Skeletal muscle tissue (tissue), 4 donors: ENCODE results near the gene ITM2C. TPM values are rescaled to one million over a fixed set of nuclear protein-coding genes. Genes with fewer than 3 reads are reported as not detected.

Experiments used
- H3K27ac ChIP-seq: one replicate; pipeline ENCODE4 v1.7.0; 2013; ENCODE audit warnings: mild to moderate bottlenecking, low read depth, low read length, inconsistent platforms
- H3K27me3 ChIP-seq, 3 donors: one replicate each; pipeline ENCODE4 v1.7.0; 2013; ENCODE audit warnings: low read length in 3 of 3; ENCODE audit not compliant: control insufficient read depth in 3 of 3, insufficient read depth in 3 of 3
- H3K36me3 ChIP-seq, 3 donors: one replicate each; pipeline ENCODE4 v1.7.0; 2013; ENCODE audit warnings: low read length in 3 of 3; ENCODE audit not compliant: control insufficient read depth in 3 of 3, insufficient read depth in 3 of 3
- H3K4me1 ChIP-seq, 3 donors: one replicate each; pipeline ENCODE4 v1.7.0; 2013; ENCODE audit warnings: low read length in 3 of 3, mild to moderate bottlenecking in 3 of 3; ENCODE audit not compliant: control insufficient read depth in 3 of 3, insufficient read depth in 3 of 3
- H3K4me3 ChIP-seq, 3 donors: one replicate each; pipeline ENCODE4 v1.7.0; 2013; ENCODE audit warnings: low read length in 3 of 3
- H3K9ac ChIP-seq, 3 donors: one replicate each; pipeline ENCODE4 v1.7.0; 2013; ENCODE audit warnings: low read length in 3 of 3, mild to moderate bottlenecking in 3 of 3, moderate library complexity in 2 of 3, low read depth in 1 of 3
- H3K9me3 ChIP-seq, 3 donors: one replicate each; pipeline ENCODE4 v1.7.0; 2013; ENCODE audit warnings: low read length in 3 of 3; ENCODE audit not compliant: control insufficient read depth in 3 of 3
- total RNA-seq: library from RNA; depleted of rRNA; stranded (reverse); fragments of >200 nt; gene quantifications from one replicate; pipeline ENCODE4 v1.2.3, GENCODE V29; 2014
- donor health status: Osteomylitis.

ITM2C gene
- total RNA-seq, 1 donor from 2014 or later = 84.0 TPM

- Histone ChIP-seq H3K36me3 (no peaks in the 10 kb centered on the region), H3K4me1 (no peaks in the 10 kb centered on the region), H3K4me3 (no peak overlapping the region), H3K9me3 (peaks cover 0 to 2% (median 0%) of the 10 kb centered on the region in 3 donors), H3K9ac (no peak overlapping the region), H3K27ac (no peak overlapping the region), H3K27me3 (peaks cover 0 to 19% (median 17%) of the 10 kb centered on the region in 3 donors)
These were observed 25.3 kb downstream of the ITM2C start for GRCh38 chr2:230889911-230890601.

- Histone ChIP-seq H3K4me3 (no peak overlapping the region), H3K27ac (no peak overlapping the region), H3K27me3 (peaks cover 0 to 19% (median 17%) of the 10 kb centered on the region in 3 donors), H3K4me1 (no peaks in the 10 kb centered on the region), H3K9me3 (peaks cover 0 to 2% (median 0%) of the 10 kb centered on the region in 3 donors), H3K9ac (no peak overlapping the region), H3K36me3 (no peaks in the 10 kb centered on the region)
These were observed 25.9 kb downstream of the ITM2C start for GRCh38 chr2:230890646-230891045.

GRCh38 chr2:230891064-230891463 is 26.3 kb downstream of the ITM2C start:
- no peak overlapping the region for H3K4me3 ChIP-seq
- H3K27ac ChIP-seq = no peak overlapping the region
- no peaks in the 10 kb centered on the region for H3K4me1 ChIP-seq
- H3K9me3 ChIP-seq = peaks cover 0 to 2% (median 0%) of the 10 kb centered on the region in 3 donors
- H3K27me3 ChIP-seq = peaks cover 0 to 19% (median 18%) of the 10 kb centered on the region in 3 donors
- no peaks in the 10 kb centered on the region for H3K36me3 ChIP-seq
- no peak overlapping the region for H3K9ac ChIP-seq

- Histone ChIP-seq H3K4me3 (no peak overlapping the region), H3K36me3 (no peaks in the 10 kb centered on the region), H3K9ac (no peak overlapping the region), H3K4me1 (no peaks in the 10 kb centered on the region), H3K9me3 (peaks cover 0 to 2% (median 0%) of the 10 kb centered on the region in 3 donors), H3K27me3 (peaks cover 0 to 23% (median 19%) of the 10 kb centered on the region in 3 donors), H3K27ac (no peak overlapping the region)
These were observed 26.8 kb downstream of the ITM2C start for GRCh38 chr2:230891509-230891908.

- Histone ChIP-seq H3K4me1 (no peaks in the 10 kb centered on the region), H3K36me3 (no peaks in the 10 kb centered on the region), H3K9ac (no peak overlapping the region), H3K27me3 (peaks cover 0 to 25% (median 24%) of the 10 kb centered on the region in 3 donors), H3K9me3 (peaks cover 0 to 2% (median 0%) of the 10 kb centered on the region in 3 donors), H3K4me3 (no peak overlapping the region), H3K27ac (no peak overlapping the region)
These were observed 28.6 kb downstream of the ITM2C start for GRCh38 chr2:230893338-230893737.

GRCh38 chr2:230893841-230894781 is 29.4 kb downstream of the ITM2C start:
- Histone ChIP-seq H3K27me3 (peaks cover 0 to 29% (median 24%) of the 10 kb centered on the region in 3 donors), H3K4me3 (no peak overlapping the region), H3K27ac (no peak overlapping the region), H3K9me3 (peaks cover 0 to 2% (median 0%) of the 10 kb centered on the region in 3 donors), H3K9ac (no peak overlapping the region), H3K4me1 (no peaks in the 10 kb centered on the region), H3K36me3 (no peaks in the 10 kb centered on the region)

- H3K27me3 ChIP-seq = peaks cover 3 to 30% (median 21%) of the 10 kb centered on the region in 3 donors
- H3K9ac ChIP-seq = no peak overlapping the region
- no peaks in the 10 kb centered on the region for H3K36me3 ChIP-seq
- H3K4me3 ChIP-seq = no peak overlapping the region
- H3K4me1 ChIP-seq = no peaks in the 10 kb centered on the region
- peaks cover 0 to 2% (median 0%) of the 10 kb centered on the region in 3 donors for H3K9me3 ChIP-seq
- H3K27ac ChIP-seq = no peak overlapping the region
These were observed 31.0 kb downstream of the ITM2C start for GRCh38 chr2:230895536-230896345.

GRCh38 chr2:230896346-230897115 is 31.8 kb downstream of the ITM2C start:
- Histone ChIP-seq H3K36me3 (no peaks in the 10 kb centered on the region), H3K4me3 (no peak overlapping the region), H3K9me3 (peaks cover 0 to 2% (median 0%) of the 10 kb centered on the region in 3 donors), H3K27me3 (peaks cover 7 to 34% (median 19%) of the 10 kb centered on the region in 3 donors), H3K4me1 (no peaks in the 10 kb centered on the region), H3K27ac (no peak overlapping the region), H3K9ac (no peak overlapping the region)
